Large intestine (tissue), 3 donors: ENCODE measurements around the gene RAB11FIP5. TPM values are rescaled to one million over a fixed set of nuclear protein-coding genes. Genes with fewer than 3 reads are reported as not detected.
A peak's percentile ranks its signal among the peaks of the same experiment; 100 is the strongest.
"Not testable (repeated sequence)": the region's sequence is repeated elsewhere in the genome, so short reads cannot be mapped to it uniquely, and the experiment has no call there.

Experiments
- DNase-seq, 2 donors: peaks; one replicate each; pipeline versions ENCODE4 v3.0.0 to v3.0.0-alpha.2; 2013
- H3K27ac ChIP-seq: one replicate; pipeline ENCODE4 v1.5.1; 2013; ENCODE audit warnings: low read length
- H3K27me3 ChIP-seq: 2 replicates; pipeline ENCODE4 v1.6.1; 2013; ENCODE audit warnings: low read length; ENCODE audit not compliant: control insufficient read depth, insufficient read depth
- H3K36me3 ChIP-seq: 2 replicates; pipeline ENCODE4 v1.6.1; 2013; ENCODE audit warnings: low read length; ENCODE audit not compliant: control insufficient read depth, insufficient read depth
- H3K4me1 ChIP-seq: one replicate; pipeline ENCODE4 v1.6.1; 2013; ENCODE audit warnings: low read length; ENCODE audit not compliant: control insufficient read depth, insufficient read depth
- H3K4me3 ChIP-seq: one replicate; pipeline ENCODE4 v1.5.1; 2013; ENCODE audit warnings: low read length
- H3K9me3 ChIP-seq: one replicate; pipeline ENCODE4 v1.6.1; 2013; ENCODE audit warnings: mild to moderate bottlenecking, low read depth, low read length, moderate library complexity; ENCODE audit not compliant: control insufficient read depth
- whole genome bisulfite sequencing: methylation state at CpG from one replicate; pipeline ENCODE4 v1.1.5; 2013; ENCODE audit warnings: low lambda C conversion rate; ENCODE audit not compliant: insufficient coverage; 5-methylcytosine and 5-hydroxymethylcytosine counted together
- polyA plus RNA-seq: library from polyadenylated mRNA; unstranded; fragments of 120-200 nt; gene quantifications from one replicate; pipeline ENCODE4 v1.2.1, GENCODE V29; 2013

The RAB11FIP5 gene
- polyA plus RNA-seq, 1 donor = 21.4 TPM

GRCh38 chr2:73069041-73069854, 43.5 kb downstream of the RAB11FIP5 start:
- WGBS = 80% methylated on average over 1 of the region's 7 CpGs
- Histone ChIP-seq H3K27ac (no peak overlapping the region), H3K4me3 (peak overlapping the region; percentile 87)

GRCh38 chr2:73068147-73068546, 44.6 kb downstream of the RAB11FIP5 start:
- no peak overlapping the region for H3K27ac ChIP-seq
- no peak for DNase-seq
- no peaks in the 10 kb centered on the region for H3K9me3 ChIP-seq
- no peak overlapping the region for H3K4me3 ChIP-seq
- H3K4me1 ChIP-seq = peaks cover 31% of the 10 kb centered on the region
- H3K36me3 ChIP-seq = no peaks in the 10 kb centered on the region
- no peaks in the 10 kb centered on the region for H3K27me3 ChIP-seq
- WGBS = 100% methylated on average over 1 of the region's 2 CpGs

More at GRCh38 chr2:73069041-73069854, 43.5 kb downstream of the RAB11FIP5 start:
- Histone ChIP-seq H3K9me3 (no peaks in the 10 kb centered on the region), H3K36me3 (peaks cover 1% of the 10 kb centered on the region), H3K4me1 (peaks cover 20% of the 10 kb centered on the region), H3K27me3 (no peaks in the 10 kb centered on the region)
- DNase-seq = no peak

GRCh38 chr2:73067043-73067442, 45.7 kb downstream of the RAB11FIP5 start:
- peaks cover 31% of the 10 kb centered on the region for H3K4me1 ChIP-seq
- H3K27me3 ChIP-seq = no peaks in the 10 kb centered on the region
- H3K4me3 ChIP-seq = no peak overlapping the region
- no peaks in the 10 kb centered on the region for H3K36me3 ChIP-seq
- H3K27ac ChIP-seq = no peak overlapping the region
- 100% methylated on average over 1 of the region's 2 CpGs for WGBS
- no peak for DNase-seq
- H3K9me3 ChIP-seq = no peaks in the 10 kb centered on the region

- H3K9me3 ChIP-seq, H3K27me3 ChIP-seq, H3K27ac ChIP-seq, H3K36me3 ChIP-seq, H3K4me3 ChIP-seq, DNase-seq: not testable (repeated sequence)
- H3K4me1 ChIP-seq = peaks cover 31% of the 10 kb centered on the region
- no CpG with 5 or more reads among the region's 5 CpGs for WGBS
These were observed 47.7 kb downstream of the RAB11FIP5 start for GRCh38 chr2:73065070-73065469.

GRCh38 chr2:73063909-73064875, 48.6 kb downstream of the RAB11FIP5 start:
- Histone ChIP-seq H3K27ac (peak overlapping the region; percentile 58), H3K4me1 (peaks cover 24% of the 10 kb centered on the region), H3K36me3 (no peaks in the 10 kb centered on the region), H3K4me3 (no peak overlapping the region), H3K9me3 (no peaks in the 10 kb centered on the region), H3K27me3 (no peaks in the 10 kb centered on the region)
- WGBS = 71% methylated on average over 2 of the region's 8 CpGs
- DNase-seq = peak in 1 of 2 donors; percentile 69

GRCh38 chr2:73063472-73063871, 49.3 kb downstream of the RAB11FIP5 start:
- no peaks in the 10 kb centered on the region for H3K27me3 ChIP-seq
- H3K4me1 ChIP-seq = peaks cover 19% of the 10 kb centered on the region
- no peak overlapping the region for H3K27ac ChIP-seq
- H3K36me3 ChIP-seq = no peaks in the 10 kb centered on the region
- no peak for DNase-seq
- WGBS = no CpG with 5 or more reads among the region's 4 CpGs
- no peaks in the 10 kb centered on the region for H3K9me3 ChIP-seq
- H3K4me3 ChIP-seq = no peak overlapping the region

GRCh38 chr2:73059106-73059505, 53.6 kb downstream of the RAB11FIP5 start:
- peaks cover 5% of the 10 kb centered on the region for H3K9me3 ChIP-seq
- peaks cover 10% of the 10 kb centered on the region for H3K4me1 ChIP-seq
- no CpG with 5 or more reads among the region's 6 CpGs for WGBS
- H3K36me3 ChIP-seq = peaks cover 18% of the 10 kb centered on the region
- no peak for DNase-seq
- no peaks in the 10 kb centered on the region for H3K27me3 ChIP-seq
- H3K27ac ChIP-seq = no peak overlapping the region
- H3K4me3 ChIP-seq = no peak overlapping the region

- Histone ChIP-seq H3K27ac (no peak overlapping the region), H3K4me1 (no peaks in the 10 kb centered on the region), H3K36me3 (peaks cover 20% of the 10 kb centered on the region), H3K4me3 (no peak overlapping the region), H3K27me3 (no peaks in the 10 kb centered on the region), H3K9me3 (peaks cover 5% of the 10 kb centered on the region)
- DNase-seq = no peak
- no CpG with 5 or more reads among the region's 5 CpGs for WGBS
These were observed 57.8 kb downstream of the RAB11FIP5 start for GRCh38 chr2:73054980-73055379.

GRCh38 chr2:73053316-73054114, 59.2 kb downstream of the RAB11FIP5 start:
- H3K4me1 ChIP-seq = no peaks in the 10 kb centered on the region
- DNase-seq = no peak
- H3K9me3 ChIP-seq = peaks cover 5% of the 10 kb centered on the region
- H3K36me3 ChIP-seq = peaks cover 20% of the 10 kb centered on the region
- 92% methylated on average over 2 of the region's 6 CpGs for WGBS
- no peak overlapping the region for H3K27ac ChIP-seq
- no peaks in the 10 kb centered on the region for H3K27me3 ChIP-seq
- no peak overlapping the region for H3K4me3 ChIP-seq

GRCh38 chr2:73050121-73050545, 62.6 kb downstream of the RAB11FIP5 start:
- Histone ChIP-seq H3K36me3 (peaks cover 6% of the 10 kb centered on the region), H3K9me3 (no peaks in the 10 kb centered on the region), H3K4me3 (no peak overlapping the region), H3K27me3 (no peaks in the 10 kb centered on the region), H3K27ac (no peak overlapping the region), H3K4me1 (no peaks in the 10 kb centered on the region)
- DNase-seq = no peak
- no CpG with 5 or more reads among the region's 6 CpGs for WGBS
